GM12892 (cell line): Measurements from ENCODE around the gene TMPRSS15.

Experiments
- POLR2A ChIP-seq: IDR thresholded peaks from 2 replicates; pipeline ENCODE4 v1.6.1; 2011; ENCODE audit warnings: low read depth, low read length, control low read depth
- TAF1 ChIP-seq: IDR thresholded peaks from 2 replicates; pipeline ENCODE4 v1.6.1; 2011; ENCODE audit warnings: low read depth, mild to moderate bottlenecking, control low read depth, low read length, borderline replicate concordance

- TF ChIP-seq POLR2A (no peak), TAF1 (no peak)
Measured at GRCh38 chr21:18334066-18334465, 69.5 kb downstream of the TMPRSS15 start.
